ENCODE measurements around the gene VPS13C.
"Not testable (repeated sequence)": the region's sequence is repeated elsewhere in the genome, so short reads cannot be mapped to it uniquely, and the experiment has no call there.

Gene VPS13C

DNA sequence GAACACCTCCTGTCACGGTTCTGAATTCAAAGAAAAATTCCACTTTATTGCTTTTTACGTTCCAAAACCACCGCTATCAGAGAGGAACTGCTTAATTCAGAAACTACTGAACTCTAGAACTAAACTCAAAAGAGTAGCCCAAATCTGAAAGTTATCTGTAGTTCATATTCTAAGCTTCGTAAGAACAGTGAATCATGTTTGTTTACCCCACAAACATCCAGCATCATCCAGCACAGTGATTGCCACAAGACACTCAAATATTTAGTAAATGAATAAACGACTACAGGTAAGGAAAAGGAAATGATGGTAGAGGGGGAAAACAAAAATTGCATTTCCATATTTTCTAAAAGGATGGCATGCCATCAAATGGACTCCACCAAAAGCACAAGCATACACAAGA lies 32.3 kb downstream of the VPS13C start:
- no peak for DNase-seq

GRCh38 chr15:62027263-62027565 lies 33.0 kb downstream of the VPS13C start:
- no peak for DNase-seq

- no peak for DNase-seq
Measured at GRCh38 chr15:62026487-62027262, 33.6 kb downstream of the VPS13C start.

- DNase-seq: peak; percentile 37
Measured at GRCh38 chr15:62021991-62022600, 38.2 kb downstream of the VPS13C start.

GRCh38 chr15:62020576-62021160 lies 39.6 kb downstream of the VPS13C start:
- DNase-seq: no peak

DNA sequence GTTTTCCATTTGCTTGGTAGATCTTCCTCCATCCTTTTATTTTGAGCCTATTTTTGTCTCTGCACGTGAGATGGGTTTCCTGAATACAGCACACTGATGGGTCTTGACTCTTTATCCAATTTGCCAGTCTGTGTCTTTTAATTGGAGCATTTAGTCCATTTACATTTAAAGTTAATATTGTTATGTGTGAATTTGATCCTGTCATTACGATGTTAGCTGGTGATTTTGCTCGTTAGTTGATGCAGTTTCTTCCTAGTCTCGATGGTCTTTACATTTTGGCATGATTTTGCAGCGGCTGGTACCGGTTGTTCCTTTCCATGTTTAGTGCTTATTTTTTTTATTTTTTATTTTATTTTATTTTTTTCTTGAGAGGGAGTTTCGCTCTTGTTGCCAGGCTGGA lies 54.9 kb downstream of the VPS13C start:
- not testable (repeated sequence) for DNase-seq

DNA sequence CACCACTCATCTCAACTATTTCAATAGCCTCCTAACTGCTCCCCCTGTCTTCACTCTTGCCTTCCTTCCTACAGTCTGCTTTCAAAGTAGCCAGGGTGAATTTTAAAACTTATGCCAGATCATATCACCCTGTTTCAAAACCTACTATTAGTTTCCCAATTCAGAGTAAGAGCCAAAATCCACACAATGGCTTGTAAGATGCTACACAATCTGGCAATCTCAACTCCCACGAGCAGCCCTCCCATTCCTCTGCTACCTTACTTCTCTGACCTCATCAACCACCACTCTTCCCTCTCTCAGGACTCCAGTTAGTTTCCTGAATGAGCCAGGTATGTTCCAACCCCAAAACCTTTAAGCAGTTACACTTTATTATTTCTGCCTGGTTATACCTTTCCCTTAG lies 62.5 kb downstream of the VPS13C start:
- no peak for DNase-seq

GRCh38 chr15:61996056-61996635 lies 64.1 kb downstream of the VPS13C start:
- DNase-seq: no peak

DNA sequence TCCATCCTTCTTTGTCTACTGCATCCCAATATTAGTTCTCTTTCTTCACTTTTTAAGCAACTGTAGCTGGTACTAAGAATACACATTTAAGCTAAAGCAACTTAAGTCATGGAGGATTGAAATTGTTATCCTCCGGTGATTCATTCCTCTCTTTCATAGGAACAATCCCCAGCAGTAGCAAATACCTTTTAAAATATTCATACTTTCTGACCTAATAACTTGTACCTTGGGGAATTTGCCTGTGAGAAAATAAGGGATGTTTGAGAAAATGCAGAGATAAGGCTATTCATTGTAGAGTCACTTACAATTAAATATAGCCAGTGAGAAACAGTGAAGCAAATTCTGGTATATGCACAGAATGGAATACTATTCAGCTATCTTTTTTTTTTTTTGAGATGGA lies 66.0 kb downstream of the VPS13C start:
- DNase-seq: no peak

GRCh38 chr15:61992518-61992917 lies 67.7 kb downstream of the VPS13C start:
- no peak for DNase-seq

GRCh38 chr15:61989667-61990066 lies 70.6 kb downstream of the VPS13C start:
- no peak for DNase-seq

DNA sequence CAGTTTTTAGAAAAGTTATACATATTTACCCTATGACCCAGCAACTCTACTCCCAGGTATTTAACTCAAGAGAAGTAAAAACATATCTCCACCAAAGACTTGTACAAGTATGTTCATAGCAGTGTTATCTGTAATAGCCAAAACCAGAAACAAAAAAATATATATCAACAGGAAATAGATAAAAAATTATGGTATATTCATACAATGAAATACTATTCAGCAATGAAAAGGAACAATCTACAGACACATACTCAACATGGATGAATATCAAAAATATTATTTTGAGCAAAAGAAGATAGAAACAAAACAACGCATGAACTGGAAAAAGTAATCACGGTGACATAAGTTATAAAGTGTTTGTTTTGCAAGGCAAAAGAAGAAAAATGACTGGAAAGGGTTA lies 72.4 kb downstream of the VPS13C start:
- no peak for DNase-seq

DNA sequence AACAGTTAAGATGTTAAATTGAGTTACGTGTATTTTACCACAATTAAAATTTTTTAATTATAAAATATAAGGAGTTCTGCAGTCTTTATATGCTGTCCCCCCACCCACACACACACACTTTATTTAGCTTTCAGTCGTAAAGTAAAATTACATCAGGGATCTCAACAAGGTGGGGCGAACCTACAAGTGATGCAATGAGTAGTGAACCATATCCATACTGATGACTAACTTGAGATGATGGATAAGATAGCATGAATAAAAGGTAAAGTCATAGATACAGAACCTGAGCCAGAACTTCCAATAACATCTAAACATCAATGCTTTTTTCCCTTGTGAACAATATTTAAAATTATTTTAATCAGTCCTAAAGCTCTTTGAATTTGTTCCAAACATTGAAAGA lies 77.2 kb downstream of the VPS13C start:
- no peak for DNase-seq

DNA sequence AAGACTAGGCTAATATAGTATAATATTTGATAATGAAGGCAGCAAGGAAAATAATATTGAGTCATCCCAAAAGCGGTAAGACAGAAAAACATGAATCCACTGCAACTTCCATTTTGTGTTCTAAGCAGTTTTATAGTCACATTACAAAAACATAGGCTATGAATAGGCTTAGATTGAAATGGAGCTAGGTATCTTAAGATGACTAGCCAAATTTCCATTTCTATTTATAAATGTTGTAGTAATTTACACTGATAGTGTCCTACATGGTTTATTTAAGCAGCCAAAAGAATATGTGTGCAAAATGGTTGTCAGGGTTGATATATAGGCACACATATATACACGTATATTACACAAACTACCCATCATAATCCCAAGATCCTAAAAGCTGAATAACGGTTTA lies 82.0 kb downstream of the VPS13C start:
- no peak for DNase-seq

DNA sequence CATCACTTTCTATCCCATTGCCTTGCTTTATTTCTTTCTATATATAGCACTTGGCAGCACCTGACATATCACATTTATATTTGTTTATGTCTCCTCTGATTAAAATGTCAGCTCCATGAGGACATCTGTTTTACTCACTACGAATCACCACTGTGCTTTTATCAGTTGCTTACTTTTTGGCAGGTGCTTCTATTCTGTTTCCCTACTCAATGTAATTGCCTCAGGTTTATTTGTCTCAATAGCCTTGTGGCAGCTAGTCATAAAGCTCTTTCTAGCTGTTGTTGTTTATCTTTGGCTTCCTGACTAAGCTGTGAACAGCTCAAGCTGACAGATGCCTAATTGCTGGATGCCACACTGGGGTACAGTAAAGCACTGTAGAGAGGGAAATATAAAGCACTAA lies 85.5 kb downstream of the VPS13C start:
- DNase-seq: peak; percentile 83

- no peak for DNase-seq
Measured at GRCh38 chr15:61974118-61974517, 86.1 kb downstream of the VPS13C start.

DNA sequence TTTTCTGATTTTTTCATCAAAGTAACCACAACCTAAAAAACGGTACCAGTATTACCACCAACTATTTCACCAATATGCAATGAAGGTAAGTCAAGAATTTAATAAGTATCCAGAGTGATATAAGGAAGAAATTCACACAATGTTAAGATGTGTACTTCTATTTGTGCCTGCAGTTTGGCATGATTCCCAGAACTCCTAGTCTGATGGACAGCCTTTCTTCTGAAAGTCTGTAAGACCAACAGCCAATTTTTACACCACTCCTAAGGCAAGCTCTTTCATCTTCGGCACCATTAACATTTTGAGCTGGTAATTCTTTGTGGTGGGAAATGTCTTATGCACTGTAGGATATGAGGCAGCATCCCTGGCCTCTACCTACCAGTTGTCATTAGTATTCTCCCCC lies 108.3 kb downstream of the VPS13C start:
- peak; percentile 1 for DNase-seq

GRCh38 chr15:61946778-61947177 lies 113.5 kb downstream of the VPS13C start:
- DNase-seq: no peak

GRCh38 chr15:61943992-61944391 lies 116.3 kb downstream of the VPS13C start:
- DNase-seq: no peak

DNA sequence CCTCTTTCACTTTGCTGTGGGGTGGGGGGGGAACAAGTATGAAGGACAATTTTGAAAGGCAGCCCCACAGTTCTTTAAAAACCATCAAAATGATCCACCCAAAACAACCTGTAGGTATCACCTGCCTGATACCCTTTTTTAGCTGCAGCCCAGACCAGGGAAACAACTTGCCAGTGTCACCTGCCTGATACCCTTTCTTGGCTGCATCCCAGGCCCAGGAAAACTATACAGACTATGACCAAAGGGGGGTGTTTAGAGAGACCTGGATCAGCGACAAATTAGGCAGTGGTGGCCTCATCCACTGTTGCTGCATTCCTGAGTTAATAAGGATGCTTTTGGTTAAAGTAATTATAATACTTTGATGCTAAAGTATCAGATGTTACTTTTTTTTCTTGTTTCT lies 122.0 kb downstream of the VPS13C start:
- DNase-seq: no peak

- DNase-seq: no peak
Measured at GRCh38 chr15:61936528-61937195, 123.6 kb downstream of the VPS13C start.

GRCh38 chr15:61935493-61935892 lies 124.8 kb downstream of the VPS13C start:
- no peak for DNase-seq

- no peak for DNase-seq
Measured at GRCh38 chr15:61929452-61929851, 130.8 kb downstream of the VPS13C start.

DNA sequence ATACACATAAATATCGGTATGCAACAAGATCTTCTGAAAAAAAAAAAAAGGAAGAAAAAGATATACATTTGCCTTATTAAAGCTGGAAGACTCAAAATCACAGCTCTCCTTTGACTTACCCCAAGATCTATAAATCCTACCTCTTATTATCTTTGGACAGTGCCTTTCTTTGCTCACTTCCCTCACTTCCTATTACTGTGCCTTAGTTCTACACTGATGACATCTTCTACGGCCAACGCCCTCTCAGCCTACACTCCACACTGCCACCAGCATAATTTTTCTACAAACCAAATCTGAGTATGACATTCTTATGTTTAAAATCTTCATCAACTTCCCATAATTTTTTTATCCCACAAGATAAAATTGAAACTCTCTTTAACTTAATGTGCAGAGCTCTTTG lies 137.1 kb downstream of the VPS13C start:
- DNase-seq: no peak
